Stimulated activated CD8-positive, alpha-beta memory T cell treated with anti-CD3 and anti-CD28 coated beads, Interleukin-4, amount 100 ng/mL, for 48 hours (primary cell): ENCODE data around the gene CD4.

Experiments
- DNase-seq: peaks from one replicate; pipeline ENCODE4 v3.0.0-alpha.2; 2020

CD4 gene

DNA sequence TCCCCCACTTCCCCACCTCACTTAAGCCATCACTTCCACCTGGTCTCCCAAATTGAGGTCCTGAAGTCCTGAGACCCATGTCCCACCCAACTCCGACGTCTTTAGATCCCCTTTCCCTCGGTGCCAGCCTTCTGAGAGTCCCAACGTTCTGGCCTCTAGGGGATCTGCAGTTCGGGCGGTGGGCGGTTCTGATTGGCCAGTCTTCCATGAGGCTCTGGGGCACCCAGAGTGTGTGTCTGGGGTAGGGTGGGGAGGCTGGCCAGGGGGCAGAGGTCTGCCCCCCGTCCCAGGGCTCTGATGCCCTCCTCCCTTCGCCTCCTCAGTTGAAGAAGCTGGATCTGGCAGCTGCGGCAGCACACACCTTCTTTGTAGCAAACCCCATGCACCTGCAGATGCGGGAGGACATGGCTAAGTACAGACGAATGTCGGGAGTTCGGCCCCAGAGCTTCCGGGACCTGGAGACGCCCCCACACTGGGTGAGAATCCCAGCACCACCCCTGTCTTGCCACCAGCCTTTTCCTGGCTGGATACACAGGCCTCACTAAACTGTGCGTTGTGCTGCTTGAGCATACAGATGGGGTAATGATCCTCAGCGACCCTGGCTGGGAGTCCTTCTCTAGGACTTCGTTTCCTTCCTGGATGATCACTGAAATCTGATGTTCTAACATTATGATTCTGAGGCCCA lies 40.4 kb downstream of the CD4 start:
- DNase-seq: no peak

- no peak for DNase-seq
These were observed 41.1 kb downstream of the CD4 start for GRCh38 chr12:6830286-6830890.

DNA sequence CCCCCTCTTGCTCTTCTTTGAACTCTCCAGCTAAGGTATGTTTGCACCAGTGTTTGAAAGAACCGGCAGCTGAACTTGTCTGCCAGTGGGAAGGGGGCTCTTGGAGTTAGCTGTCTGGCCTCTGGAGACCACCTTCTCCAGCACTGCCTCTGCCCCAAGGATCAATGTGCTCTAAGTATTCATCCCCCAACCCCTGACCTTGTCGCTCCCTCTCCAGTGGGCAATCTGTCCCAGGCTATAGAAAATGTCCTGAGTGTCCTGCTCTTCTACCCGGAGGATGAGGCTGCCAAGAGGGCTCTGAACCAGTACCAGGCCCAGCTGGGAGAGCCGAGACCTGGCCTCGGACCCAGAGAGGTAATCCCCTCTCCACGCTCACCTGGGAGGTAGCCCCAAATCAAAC lies 41.7 kb downstream of the CD4 start:
- DNase-seq: no peak

DNA sequence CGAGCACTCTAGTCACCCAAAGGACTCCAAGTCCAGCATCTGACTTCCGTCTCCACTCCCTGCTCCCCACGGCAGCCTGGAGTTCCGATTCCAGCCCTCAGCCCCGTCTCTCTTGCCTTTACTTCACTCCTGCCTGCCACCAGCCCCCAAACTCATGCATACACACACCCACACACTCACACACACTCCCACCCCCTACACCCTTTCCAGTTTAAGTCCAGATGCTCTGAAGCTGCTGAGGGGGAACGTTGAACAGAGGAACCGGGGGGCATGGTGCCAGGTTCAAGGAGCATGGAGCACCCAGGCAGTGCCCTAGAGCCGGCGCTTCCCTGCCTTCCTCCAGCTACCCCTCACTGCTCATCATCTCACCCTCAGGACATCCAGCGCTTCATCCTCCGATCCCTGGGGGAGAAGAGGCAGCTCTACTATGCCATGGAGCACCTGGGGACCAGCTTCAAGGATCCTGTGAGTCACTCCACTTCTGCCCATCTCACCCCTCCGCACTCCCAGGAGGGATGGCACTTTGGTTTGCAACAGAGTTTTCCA lies 42.2 kb downstream of the CD4 start:
- no peak for DNase-seq

GRCh38 chr12:6832125-6832524 lies 42.8 kb downstream of the CD4 start:
- DNase-seq: no peak

DNA sequence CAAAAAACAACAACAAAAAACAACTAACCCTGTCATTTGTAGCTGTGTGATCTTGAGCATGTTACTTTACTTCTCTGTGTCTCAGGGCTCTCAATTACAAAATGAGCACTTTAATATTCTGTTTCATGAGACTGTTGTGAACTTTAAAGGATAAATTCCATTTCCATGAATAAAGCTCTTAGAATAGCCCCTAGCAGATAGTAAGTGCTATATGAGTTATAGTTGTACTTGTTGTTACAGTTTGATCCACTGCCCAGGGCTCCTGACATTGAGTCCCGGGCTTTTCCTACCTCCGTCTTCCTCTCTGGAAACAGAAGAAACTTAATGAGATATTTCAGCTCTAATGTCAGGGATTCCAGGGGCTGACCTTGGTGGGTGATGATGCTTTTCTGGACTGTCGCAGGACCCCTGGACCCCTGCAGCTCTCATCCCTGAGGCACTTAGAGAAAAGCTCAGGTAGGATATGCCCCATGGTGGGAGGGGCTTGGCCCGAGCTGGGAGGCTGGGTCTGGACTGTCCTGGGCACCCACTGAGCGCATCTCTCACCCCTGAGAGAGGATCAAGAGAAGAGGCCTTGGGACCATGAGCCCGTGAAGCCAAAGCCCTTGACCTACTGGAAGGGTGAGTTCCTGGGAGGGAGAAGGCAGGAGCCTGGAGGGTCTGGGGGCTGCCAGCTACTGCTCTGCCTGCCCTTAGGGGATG lies 44.0 kb downstream of the CD4 start:
- no peak for DNase-seq

DNA sequence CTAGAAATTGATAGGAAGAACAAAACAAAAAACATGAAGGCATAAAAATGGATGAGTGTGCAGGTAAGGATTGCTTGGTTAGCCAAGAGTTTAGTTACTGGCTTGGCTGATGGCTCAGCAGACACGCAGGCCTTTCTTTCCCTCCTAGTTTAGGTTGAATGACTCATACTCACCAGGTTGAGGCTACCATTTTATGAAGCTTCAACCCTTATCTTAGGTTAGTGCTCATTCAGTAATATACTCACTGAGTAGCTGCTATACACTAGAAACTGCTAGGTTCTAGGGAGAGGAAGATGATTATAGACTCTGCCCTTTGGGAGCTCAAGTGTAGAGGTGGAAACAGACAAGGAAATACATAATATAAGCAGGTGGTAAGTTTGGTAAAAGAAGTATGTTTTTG lies 44.9 kb downstream of the CD4 start:
- no peak for DNase-seq

DNA sequence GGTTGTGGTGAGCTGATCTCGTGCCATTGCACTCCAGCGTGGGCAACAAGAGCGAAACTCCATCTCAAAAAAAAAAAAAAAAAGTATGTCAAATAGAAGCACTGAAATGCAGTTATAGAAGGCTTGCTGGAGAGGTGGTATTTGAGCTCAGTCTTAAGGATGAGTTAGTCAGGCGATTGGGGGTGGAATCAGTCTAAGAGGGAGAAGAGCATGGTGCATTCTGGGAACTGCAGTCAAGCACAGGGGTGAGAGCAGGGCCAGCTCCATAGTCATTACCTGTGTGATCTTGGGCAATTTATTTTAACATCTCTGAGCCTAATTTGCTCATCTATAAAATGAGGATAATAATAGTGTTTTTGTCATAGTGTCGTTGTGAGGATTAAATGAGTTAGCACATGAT lies 45.5 kb downstream of the CD4 start:
- DNase-seq: no peak

GRCh38 chr12:6836851-6837250 lies 47.5 kb downstream of the CD4 start:
- DNase-seq: no peak

- no peak for DNase-seq
These were observed 48.2 kb downstream of the CD4 start for GRCh38 chr12:6837370-6838060.

- no peak for DNase-seq
These were observed 49.5 kb downstream of the CD4 start for GRCh38 chr12:6838854-6839253.

DNA sequence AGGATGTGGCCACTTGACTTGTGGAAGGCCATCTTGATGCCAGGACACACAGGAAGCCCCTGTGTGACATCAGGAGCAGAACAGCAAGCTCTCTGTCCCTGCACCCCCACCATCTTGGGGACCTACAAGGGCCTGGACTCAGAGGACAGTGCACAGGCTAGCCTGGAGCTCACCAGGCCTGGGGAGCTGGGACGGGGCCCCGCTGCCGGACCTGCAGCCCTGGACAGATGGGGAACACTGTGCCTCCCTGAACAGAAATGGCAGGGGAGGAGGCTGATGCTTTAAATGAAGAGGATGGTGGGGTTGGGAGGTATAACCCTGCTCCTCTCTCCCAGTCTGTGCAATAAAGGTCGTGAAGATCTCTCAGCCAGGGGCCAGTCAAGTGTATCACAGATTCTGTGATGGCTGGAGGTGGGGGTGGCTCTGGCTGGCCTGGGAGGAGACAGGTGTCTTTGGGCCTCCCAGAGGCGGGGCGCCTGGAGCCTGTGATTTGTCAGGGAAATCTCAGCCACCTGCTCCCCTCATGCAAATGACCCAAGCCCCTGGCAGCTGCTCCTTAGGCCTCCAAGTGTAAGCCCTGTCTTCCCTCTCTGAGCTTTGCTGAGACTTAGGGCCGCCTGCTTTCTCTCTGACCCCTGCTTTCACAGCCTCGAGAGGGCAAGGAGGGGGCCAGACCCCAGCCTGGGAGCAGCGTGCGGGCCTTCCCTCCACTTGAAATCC lies 50.3 kb downstream of the CD4 start:
- no peak for DNase-seq

DNA sequence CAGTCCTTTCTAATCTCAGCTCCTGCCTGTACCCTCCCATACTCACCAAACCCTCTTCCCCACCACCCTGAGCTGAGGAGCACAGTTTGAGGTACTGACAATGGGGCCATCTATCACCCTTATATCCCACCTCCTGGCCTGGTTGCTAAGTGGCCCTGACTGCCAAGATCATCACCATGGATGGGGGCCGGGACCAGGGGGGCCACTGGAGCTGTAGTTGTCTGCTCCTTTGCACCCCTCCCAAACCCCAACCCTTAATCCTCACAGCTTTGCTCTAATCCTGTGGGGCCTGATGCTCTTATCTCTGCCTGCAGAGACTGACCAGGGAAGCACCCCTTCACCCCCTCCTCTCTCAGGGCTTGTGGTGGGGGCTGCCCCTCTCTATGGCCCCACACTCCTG lies 51.0 kb downstream of the CD4 start:
- DNase-seq: no peak

DNA sequence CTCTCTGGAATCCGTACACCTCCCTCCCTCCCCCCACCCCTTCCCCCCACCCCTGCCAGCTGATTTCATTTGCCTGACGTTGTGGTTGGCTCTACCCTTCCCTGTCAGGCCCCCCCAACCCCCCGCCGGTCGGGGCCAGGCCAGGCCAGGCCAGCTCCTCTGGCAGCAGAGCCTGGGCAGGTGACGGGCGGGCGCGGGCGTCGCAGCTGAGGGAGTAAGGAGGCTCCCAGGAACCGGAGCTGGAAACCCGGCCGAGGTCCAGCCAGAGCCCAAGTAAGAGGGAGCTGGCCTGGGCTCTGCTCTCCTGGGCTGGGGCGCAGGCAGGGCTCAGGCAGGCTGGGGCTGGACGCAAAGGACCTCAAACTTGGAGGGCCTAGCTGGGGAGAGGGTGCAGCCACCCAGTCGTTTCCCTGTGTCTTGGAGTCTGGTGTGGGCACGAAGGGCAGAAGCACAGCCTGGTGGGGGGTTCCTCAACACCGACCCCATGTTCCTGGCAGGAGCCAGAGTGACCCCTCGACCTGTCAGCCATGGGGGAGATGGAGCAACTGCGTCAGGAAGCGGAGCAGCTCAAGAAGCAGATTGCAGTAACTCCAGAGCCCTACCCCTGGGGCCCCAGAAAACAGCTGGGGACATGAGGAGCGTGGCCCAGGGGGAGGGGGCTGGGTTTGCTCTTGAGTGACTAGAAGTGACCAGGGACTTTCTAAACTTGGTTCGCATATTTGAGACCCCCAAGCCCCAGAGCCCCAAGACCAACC lies 51.6 kb downstream of the CD4 start, which contains the start of gene GNB3:
GNB3 (plus strand) TSS at position 165 of the 755 bp plus-strand sequence; CDS start at position 528, 363 bp downstream.
- no peak for DNase-seq

DNA sequence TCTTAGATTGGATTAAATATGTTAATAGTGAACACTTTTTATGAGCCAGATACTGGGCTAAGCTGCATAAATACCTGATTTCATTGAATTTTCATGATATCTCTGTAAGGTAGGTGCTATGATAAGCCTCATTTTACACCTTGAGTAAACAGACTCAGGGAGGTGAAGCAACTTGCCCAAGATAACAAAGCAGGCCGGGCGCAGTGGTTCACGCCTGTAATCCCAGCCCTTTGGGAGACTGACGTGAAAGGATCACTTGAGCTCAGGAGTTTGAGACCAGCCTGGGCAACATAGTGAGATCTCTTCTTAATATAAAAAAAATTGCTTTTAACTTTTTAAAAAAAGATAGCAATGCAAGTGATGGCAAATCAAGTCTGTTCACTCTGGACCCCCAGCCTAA lies 52.7 kb downstream of the CD4 start:
- no peak for DNase-seq

GRCh38 chr12:6843118-6843902 lies 54.0 kb downstream of the CD4 start:
- DNase-seq: no peak

DNA sequence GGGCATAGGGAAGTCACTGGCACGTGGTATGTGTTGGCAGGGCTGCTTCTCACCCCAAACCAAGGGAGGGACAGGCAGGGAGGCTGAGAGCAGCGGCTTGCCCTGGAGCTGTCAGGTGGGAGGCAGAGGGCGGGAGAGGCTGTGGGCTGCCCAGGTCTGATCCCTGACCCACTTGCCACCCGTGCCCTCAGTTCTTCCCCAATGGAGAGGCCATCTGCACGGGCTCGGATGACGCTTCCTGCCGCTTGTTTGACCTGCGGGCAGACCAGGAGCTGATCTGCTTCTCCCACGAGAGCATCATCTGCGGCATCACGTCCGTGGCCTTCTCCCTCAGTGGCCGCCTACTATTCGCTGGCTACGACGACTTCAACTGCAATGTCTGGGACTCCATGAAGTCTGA lies 56.1 kb downstream of the CD4 start:
- no peak for DNase-seq

DNA sequence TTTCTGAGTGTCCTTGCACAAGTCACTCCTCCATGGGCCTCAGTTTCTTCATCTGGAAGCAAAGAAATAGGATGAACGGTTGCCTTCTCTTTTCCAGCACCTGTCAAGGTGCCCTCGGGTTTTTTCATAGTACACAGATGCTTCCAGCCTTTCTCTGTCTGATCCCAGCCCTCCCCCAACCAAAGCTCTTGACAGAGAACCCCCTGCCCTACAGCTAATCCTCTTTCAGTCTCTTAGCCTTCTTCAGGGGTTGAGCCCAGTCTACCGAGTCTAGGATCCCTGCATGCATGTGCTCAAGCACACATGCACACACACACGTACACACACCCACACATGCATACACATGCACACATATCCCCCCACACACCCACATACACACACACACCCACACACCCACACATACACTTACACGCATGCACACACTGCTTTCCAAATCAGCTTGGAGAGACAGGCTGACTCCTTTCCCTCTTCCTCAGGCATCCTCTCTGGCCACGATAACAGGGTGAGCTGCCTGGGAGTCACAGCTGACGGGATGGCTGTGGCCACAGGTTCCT lies 57.1 kb downstream of the CD4 start:
- DNase-seq: no peak

GRCh38 chr12:6847676-6848075 lies 58.3 kb downstream of the CD4 start:
- no peak for DNase-seq

- DNase-seq: no peak
These were observed 60.1 kb downstream of the CD4 start for GRCh38 chr12:6849427-6849826.
